Gastroesophageal sphincter (tissue), 4 donors: Measurements from ENCODE around the gene KCP. TPM values are rescaled to one million over a fixed set of nuclear protein-coding genes. Genes with fewer than 3 reads are reported as not detected.

Experiments used
- ATAC-seq: fragments of 150-250 bp; one replicate; pipeline ENCODE4 v1.9.1; 2016; ENCODE audit warnings: mild to moderate bottlenecking, moderate library complexity
- H3K27ac ChIP-seq, 4 donors: fragments of 200-600 bp; sonication (generic) in 3 of 4; 1 replicate in 3 of 4; 2 replicates in 1 of 4; pipeline ENCODE4 v1.5.1; 2016 to 2019
- H3K27me3 ChIP-seq: fragments of 200-600 bp; sonication (generic); one replicate; pipeline ENCODE4 v1.5.1; 2019
- H3K36me3 ChIP-seq, 2 donors: fragments of 200-600 bp; sonication (generic); one replicate each; pipeline ENCODE4 v1.5.1; 2019; ENCODE audit warnings: control low read depth in 1 of 2
- H3K4me1 ChIP-seq, 3 donors: fragments of 200-600 bp; sonication (generic); 1 replicate in 2 of 3; 2 replicates in 1 of 3; pipeline ENCODE4 v1.5.1; 2016 to 2019; ENCODE audit warnings: control low read depth in 2 of 3
- H3K4me3 ChIP-seq, 2 donors: fragments of 200-600 bp; sonication (generic); one replicate each; pipeline ENCODE4 v1.5.1; 2019; ENCODE audit warnings: mild to moderate bottlenecking in 1 of 2, moderate library complexity in 1 of 2
- H3K9me3 ChIP-seq, 3 donors: fragments of 200-600 bp; sonication (generic); one replicate each; pipeline ENCODE4 v1.5.1; 2017 to 2019; ENCODE audit warnings: control low read depth in 2 of 3
- CTCF ChIP-seq, 4 experiments: fragments of 200-600 bp in 2 of 4; fragments of 450-650 bp in 2 of 4; sonication (generic) in 1 of 4; IDR thresholded peaks; one replicate each; pipeline ENCODE4 v1.5.1; 2017 to 2019; ENCODE audit warnings: antibody characterized with exemption in 4 of 4, mild to moderate bottlenecking in 2 of 4, moderate library complexity in 2 of 4
- EP300 ChIP-seq: sonication (generic); formaldehyde crosslinking; IDR thresholded peaks from one replicate; pipeline ENCODE4 v1.6.1; 2017; ENCODE audit warnings: antibody characterized with exemption, mild to moderate bottlenecking
- POLR2A ChIP-seq, 2 donors: fragments of 450-650 bp; IDR thresholded peaks; one replicate each; pipeline ENCODE4 v1.6.1; 2017; ENCODE audit warnings: antibody characterized with exemption in 2 of 2, mild to moderate bottlenecking in 2 of 2, moderate library complexity in 1 of 2
- POLR2AphosphoS5 ChIP-seq: sonication (generic); formaldehyde crosslinking; IDR thresholded peaks from one replicate; pipeline ENCODE4 v1.6.1; 2017; ENCODE audit warnings: antibody characterized with exemption
- WGBS, 2 donors: methylation state at CpG; one replicate each; pipeline ENCODE4 v1.1.5; 2018; ENCODE audit warnings: low coverage in 1 of 2; 5-methylcytosine and 5-hydroxymethylcytosine counted together
- total RNA-seq, 4 donors: library from RNA; depleted of rRNA; stranded (reverse); fragments of >200 nt; gene quantifications; one replicate each; pipeline ENCODE4 v1.1.0, GENCODE V29; 2016

Gene KCP
- total RNA-seq, 4 donors from 2014 or later: 0.31 to 0.67 TPM; not detected in 2

GRCh38 chr7:128892521-128893250, 17.8 kb downstream of the KCP start:
- TF ChIP-seq POLR2A (IDR thresholded peaks at IDR 0.05) (no peak), EP300 (no peak), POLR2AphosphoS5 (no peak), CTCF (IDR thresholded peaks at IDR 0.05) (no peak)
- Histone ChIP-seq H3K9me3 (no peaks in the 10 kb centered on the region), H3K4me3 (no peak overlapping the region), H3K4me1 (peaks cover 0 to 10% (median 0%) of the 10 kb centered on the region in 3 donors), H3K36me3 (no peaks in the 10 kb centered on the region), H3K27me3 (peaks cover 29% of the 10 kb centered on the region), H3K27ac (no peak overlapping the region)
- no peak for ATAC-seq
- WGBS, 2 donors: 100% methylated on average over 1 of the region's 13 CpGs; no CpG with 5 or more reads in 1 of the 2 donors

GRCh38 chr7:128891942-128892269, 18.6 kb downstream of the KCP start:
- TF ChIP-seq CTCF (IDR thresholded peaks at IDR 0.05) (no peak), EP300 (no peak), POLR2AphosphoS5 (no peak), POLR2A (IDR thresholded peaks at IDR 0.05) (no peak)

GRCh38 chr7:128891110-128891941, 19.2 kb downstream of the KCP start:
- peaks cover 37% of the 10 kb centered on the region for H3K27me3 ChIP-seq
- 80% methylated on average over 1 of the region's 41 CpGs; no CpG with 5 or more reads in 1 of the 2 donors for WGBS, 2 donors
- ATAC-seq: peak; percentile 29
- H3K4me3 ChIP-seq: peak overlapping the region in 1 of 2 donors; percentile 42
- H3K36me3 ChIP-seq: no peaks in the 10 kb centered on the region
- H3K4me1 ChIP-seq: peaks cover 0 to 10% (median 0%) of the 10 kb centered on the region in 3 donors
- TF ChIP-seq EP300 (no peak), CTCF (IDR thresholded peaks at IDR 0.05) (peak in 1 of 4 experiments; percentile 13), POLR2AphosphoS5 (no peak), POLR2A (IDR thresholded peaks at IDR 0.05) (no peak)
- no peak overlapping the region for H3K27ac ChIP-seq
- H3K9me3 ChIP-seq: no peaks in the 10 kb centered on the region

More at GRCh38 chr7:128891942-128892269, 18.6 kb downstream of the KCP start:
- peaks cover 0 to 10% (median 0%) of the 10 kb centered on the region in 3 donors for H3K4me1 ChIP-seq
- H3K36me3 ChIP-seq: no peaks in the 10 kb centered on the region
- H3K4me3 ChIP-seq: no peak overlapping the region
- no peak for ATAC-seq
- peaks cover 31% of the 10 kb centered on the region for H3K27me3 ChIP-seq
- WGBS, 2 donors: 20 to 60% methylated on average over 1 of the region's 11 CpGs
- H3K9me3 ChIP-seq: no peaks in the 10 kb centered on the region
- no peak overlapping the region for H3K27ac ChIP-seq

- 47% methylated on average over 7 of the region's 67 CpGs; no CpG with 5 or more reads in 1 of the 2 donors for WGBS, 2 donors
These were observed 20.0 kb downstream of the KCP start for GRCh38 chr7:128890306-128891109.

More at GRCh38 chr7:128890306-128891109, 20.0 kb downstream of the KCP start:
- Histone ChIP-seq H3K27ac (no peak overlapping the region), H3K36me3 (no peaks in the 10 kb centered on the region), H3K4me3 (peak overlapping the region in 1 of 2 donors; percentile 42), H3K4me1 (peaks cover 0 to 10% (median 0%) of the 10 kb centered on the region in 3 donors), H3K9me3 (no peaks in the 10 kb centered on the region), H3K27me3 (peaks cover 43% of the 10 kb centered on the region)
- peak; percentile 29 for ATAC-seq
- TF ChIP-seq POLR2A (IDR thresholded peaks at IDR 0.05) (no peak), CTCF (IDR thresholded peaks at IDR 0.05) (peak in 1 of 4 experiments; percentile 7)
